ENCODE results near the gene RGS19.

RGS19 gene

DNA sequence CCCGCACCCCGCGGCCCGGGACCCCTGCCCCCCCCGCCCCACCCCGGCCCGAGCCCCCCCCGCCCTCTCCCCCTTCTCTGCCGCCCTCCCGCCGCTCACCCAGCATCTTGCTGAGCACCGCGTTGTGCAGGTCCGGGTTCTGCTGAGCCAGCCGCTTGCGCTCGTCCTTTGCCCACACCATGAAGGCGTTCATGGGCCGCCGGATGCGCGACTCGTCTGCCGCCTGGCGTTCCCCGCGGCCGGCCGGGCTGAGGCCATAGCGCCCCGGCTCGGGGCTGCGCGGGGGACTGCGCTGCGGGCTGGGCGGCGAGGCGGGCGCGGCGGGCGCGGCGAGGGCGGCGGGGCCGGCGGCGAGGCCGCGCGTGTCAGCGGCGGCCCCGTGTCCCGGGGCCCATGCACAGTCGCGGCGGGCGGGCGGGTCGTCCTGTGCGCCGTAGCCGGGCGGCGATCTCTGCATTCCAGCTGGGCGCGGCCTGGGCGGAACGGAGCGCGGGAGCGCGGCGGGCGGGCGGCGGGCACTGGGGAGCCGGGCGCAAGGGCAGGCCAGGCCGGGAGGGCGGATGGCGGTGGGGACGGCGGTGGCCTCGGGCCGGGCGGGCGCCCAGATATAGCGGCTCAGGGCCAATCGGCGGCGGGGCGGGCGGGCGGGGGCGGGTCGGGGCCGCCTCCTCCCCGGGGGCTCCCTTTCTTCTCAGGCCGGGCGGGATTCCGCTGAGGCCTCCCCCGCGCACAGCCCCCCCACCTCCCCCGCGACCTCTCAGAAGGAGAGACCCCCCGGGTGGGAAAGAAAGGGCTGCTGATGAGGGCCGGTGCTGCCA, 30.0 kb downstream of the RGS19 start, which contains the start of gene SOX18:
Gene SOX18 (minus strand): TSS at position 580 of the 818 bp plus-strand sequence. CDS start 123 bp downstream, at position 457.
- peak; percentile 52 for DNase-seq (ENCODE audit: low read depth, low spot score)

DNA sequence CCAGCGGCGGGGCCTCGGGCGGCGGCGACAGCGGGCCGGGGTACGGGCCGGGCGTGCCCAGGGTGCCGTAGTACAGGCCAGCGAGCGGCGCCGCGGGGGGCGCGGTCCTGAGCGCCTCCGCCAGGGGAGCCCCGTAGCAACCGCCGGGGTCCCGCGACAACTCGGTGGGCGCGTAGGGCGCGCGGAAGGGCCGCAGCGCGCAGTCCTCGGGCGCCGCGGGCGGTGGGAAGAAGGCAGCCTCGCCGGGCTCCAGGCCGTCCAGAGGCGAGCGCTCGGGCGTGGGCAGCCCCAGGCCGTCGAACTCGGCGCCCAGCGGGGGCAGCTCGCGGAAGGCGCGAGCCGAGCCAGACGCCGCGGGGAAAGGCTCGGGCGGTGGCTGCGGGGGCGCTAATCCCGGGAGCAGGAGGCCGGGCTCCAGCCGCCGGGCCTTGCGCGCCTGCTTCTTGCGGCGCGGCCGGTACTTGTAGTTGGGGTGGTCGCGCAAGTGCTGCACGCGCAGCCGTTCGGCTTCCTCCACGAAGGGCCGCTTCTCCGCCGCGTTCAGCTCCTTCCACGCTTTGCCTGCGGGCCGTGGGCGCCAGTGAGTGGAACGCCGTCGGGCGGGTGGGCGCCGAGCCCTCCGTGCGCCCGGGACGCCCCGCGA, 30.8 kb downstream of the RGS19 start:
- DNase-seq (ENCODE audit: low read depth, low spot score), result peak; percentile 48

DNA sequence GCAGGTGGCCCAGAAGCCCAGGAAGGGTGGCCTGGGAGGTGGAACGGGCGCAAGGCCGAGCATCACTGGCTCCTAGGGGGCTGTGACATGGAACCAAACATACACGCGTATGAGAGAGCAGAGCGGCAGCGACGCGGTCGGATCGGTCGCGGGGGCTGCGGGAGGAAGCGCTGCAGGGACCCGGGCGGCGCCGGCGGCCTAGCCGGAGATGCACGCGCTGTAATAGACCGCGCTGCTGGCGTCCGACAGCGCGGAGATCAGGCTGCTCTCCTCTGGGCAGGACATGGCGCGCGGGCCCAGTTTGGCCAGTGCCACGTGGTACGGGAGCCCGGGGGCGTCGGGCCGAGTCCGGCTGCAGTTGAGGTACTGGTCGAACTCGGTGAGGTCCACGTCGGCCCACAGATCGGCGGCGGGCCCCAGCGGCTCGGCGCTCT, 31.3 kb downstream of the RGS19 start:
- DNase-seq (ENCODE audit: low read depth, low spot score), result peak; percentile 30

DNA sequence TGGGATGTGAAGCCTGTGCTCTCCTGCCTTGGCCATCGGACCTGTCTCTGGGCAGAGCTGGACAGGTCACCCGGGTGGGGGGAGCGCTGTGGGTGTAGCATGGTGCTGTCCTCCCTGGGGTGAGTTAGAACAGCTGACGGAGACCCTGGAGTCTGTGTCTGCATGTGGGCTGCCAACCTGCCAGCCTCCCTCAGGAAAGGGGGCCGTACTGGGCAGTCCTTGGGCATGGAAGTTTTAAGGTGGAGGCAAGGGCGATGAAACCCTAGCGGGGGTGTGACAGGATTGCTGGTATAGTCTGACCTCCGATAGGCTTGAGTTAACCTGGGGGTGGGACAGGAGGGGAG, 32.3 kb downstream of the RGS19 start:
- no peak for DNase-seq (ENCODE audit: low read depth, low spot score)

DNA sequence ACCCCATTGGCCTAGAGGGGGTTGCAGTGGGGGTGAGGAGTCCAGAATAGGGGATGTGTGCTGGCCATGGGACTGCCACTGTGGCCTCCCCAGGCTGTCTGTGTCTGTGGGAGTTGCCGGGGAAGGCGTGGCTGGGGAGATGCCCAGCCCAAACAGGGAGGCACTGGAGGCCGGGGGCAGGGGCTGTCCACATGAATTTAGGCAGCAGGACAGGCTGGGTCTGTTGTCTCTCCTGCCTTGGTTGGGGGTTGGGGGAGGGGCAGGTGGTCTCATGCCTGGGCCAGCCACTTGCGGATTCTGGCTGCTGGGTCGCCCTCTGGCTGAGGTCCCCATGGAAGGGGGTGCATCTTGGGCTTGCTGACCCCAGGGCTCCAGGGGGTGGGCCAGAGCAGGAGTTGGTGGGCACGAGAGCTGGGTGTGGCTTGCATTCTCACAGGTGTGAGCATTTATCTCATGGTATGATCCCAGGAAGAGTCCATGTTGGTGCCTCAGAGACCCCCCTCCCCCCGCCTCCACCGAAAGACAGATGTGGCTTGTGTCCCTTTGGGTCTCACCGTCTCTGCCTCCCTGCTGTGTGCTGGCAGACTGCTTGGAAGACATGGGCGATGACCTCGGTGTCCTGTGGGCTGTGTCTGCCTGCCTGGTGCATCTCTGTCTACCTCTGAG, 33.8 kb downstream of the RGS19 start:
- DNase-seq (ENCODE audit: low read depth, low spot score), result no peak

DNA sequence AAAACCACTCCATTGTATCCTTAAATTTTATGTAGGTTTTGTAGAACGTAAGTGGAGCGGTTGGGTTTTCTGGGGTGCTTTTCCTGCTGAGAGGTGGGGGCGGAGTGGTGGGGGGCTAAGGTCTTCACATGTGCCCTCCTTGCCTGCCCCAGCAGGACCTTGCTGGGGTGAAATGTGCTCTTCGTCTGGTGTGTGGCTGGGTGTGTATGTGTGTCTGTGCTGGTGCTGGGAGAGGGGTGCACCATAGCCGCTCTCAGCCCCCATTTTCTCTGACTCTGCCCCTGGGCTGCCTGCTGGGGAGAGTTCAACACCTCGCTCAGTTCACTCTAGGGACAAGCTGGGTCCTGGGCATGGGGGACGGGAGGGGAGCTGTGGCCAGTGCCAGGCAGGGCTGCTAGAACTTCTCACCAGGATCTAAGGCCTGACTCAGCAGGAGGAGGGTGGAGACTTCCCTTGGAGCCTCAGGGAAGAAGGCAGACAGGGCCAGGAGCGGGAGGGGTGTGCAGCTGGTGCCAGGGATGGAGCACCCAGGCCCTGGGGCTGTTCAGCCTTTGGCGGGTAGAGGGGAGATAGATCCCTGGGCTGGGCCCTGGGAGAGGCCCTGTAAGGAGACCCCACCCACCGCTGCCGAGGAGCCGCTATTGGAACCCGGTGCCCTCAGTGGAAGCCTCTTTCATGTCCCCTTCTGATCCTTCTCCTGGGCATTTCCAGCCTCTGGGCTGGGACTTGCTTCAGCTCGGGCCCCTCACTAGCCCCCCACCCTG, 34.7 kb downstream of the RGS19 start:
- peak; percentile 65 for DNase-seq (ENCODE audit: low read depth, low spot score)

DNA sequence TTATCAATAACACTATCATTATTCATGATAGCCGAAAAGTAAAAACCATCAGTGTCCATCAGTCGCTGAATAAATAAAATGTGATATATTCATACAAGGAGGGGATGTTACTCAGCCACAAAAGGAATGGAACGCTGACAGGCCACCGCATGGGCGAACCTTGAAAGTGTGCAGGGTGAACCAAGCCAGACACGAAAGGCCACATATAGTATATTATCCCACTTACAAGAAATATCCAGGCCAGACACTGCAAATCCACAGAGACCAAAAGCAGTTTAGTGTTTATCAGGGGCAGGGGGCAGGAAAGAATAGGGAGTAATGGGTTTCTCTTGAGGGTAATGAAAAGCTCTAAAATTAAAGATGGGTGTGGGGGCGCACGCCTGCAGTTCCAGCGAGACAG, 35.5 kb downstream of the RGS19 start:
- DNase-seq (ENCODE audit: low read depth, low spot score), result no peak

DNA sequence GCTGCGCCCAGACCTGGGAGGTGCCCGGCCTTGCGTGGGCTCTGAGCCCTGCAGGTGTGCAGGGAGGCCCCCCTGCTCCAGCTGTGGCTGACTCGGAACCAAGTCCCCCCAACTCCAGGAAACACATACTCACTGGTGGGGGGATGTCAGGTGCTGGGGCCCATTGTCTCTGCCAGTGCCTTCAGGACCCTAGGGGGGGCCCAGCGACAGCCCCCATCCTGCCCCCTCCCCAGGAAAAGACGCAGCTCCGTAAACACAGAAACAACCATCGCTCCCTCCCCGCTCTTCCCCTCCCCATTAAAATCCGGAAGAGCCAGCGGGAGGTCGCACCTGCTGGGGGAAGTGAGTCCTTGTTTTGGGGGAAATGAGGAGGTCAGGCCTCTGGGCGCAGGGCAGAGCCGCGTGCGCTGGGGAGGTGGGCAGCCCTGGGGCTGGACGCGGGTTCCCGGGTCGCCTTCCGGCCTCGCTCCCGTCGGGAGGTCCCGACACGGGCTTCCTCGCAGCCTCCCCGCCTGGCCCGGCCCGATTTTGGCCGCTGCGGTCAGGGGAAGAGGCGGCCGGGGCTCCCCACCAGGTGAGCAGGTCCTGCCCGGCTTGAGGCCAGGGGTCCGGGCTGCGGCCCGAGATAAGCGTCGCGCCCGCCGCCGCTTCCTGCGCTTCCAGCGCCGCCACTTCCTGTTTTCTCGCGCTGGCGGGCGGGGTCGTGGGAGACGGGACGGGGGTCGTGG, 37.1 kb downstream of the RGS19 start:
- DNase-seq (ENCODE audit: low read depth, low spot score), result no peak

DNA sequence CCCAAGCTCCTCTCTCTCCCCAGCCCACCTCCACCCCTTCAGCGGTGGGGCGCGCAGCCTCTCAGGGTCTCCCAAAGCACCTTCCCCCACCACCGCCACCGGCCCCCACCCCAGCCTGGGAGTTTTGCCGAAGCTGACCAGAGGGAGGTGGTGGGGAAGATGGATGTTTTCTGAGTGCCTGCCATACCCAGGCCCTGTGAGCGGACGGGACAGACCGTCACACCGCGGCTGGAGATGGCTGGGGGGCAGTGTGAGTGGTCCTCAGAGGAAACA, 37.6 kb downstream of the RGS19 start:
- DNase-seq (ENCODE audit: low read depth, low spot score), result no peak

DNA sequence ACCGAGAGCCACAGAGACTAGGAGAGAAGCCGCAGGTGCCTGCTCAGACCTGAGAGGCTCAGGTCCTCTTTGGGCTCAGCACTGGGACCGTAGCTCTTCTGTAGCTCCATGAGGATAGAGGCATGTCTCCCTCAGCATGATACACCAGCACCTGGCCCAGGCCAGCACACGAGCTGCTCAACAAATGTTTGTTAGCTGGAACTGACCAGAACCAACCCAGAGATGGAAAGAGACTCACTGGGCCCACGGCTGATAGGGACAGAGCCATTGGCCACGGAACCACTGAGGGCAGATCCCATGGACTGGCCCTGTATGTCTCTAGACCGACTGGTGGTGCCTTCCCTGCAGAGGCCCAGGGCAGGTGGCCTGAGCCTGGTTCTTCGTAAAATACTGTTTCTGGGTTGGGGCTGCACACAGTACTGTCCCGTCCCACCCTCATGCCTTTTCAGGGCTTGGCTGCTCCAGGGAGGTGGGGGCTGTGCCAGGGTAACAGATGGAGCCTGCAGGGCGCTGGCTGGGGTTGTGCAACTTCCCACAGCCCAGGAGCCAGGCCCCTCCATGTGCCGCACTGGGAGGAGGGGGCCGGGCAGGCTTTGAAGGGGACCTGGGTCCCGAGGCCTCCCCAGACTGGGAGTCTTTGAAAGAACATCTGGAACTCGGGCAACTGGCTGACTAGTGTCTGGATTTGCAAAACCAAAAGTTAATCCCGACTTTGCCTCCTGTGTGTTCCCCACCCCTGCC, 38.1 kb downstream of the RGS19 start:
- no peak for DNase-seq (ENCODE audit: low read depth, low spot score)

DNA sequence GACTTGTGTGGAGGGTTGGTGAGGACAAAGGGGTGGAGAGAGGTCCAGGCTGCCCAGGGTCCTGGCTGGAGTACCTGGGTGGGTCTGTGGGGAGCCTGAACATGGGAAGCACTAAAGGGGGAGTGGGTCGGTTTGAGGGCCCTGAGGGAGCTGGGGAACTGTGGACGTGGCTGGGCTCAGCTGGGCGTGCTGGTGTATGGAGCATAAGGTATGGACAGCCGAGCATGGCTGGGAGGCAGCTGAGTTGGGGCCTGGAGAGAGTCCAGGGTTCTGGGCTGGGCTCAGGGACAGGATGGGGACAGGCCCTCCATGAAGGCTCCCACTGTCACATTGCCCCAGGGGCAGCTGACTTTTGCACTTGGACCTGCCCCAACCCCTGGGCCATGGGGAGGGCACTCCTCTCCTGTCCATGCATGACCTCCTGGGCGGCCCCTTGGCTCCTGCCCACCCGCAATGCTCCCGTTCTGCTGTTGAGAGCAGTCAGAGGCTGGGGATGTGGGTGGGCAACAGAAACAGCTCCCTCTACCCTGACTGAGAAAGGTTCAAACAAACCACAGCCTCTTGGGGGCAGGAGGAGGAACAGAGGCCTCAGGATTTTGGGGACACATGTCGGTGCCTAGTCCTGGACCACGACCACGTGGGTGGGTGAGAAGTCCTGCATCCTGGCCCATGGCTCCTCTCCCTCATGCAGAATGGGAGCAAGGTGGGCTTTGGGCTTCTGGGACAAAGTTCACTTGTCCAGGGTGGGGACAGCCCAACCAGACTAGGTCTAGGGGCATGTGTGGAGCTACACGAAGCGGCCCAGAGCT, 38.9 kb downstream of the RGS19 start:
- no peak for DNase-seq (ENCODE audit: low read depth, low spot score)

DNA sequence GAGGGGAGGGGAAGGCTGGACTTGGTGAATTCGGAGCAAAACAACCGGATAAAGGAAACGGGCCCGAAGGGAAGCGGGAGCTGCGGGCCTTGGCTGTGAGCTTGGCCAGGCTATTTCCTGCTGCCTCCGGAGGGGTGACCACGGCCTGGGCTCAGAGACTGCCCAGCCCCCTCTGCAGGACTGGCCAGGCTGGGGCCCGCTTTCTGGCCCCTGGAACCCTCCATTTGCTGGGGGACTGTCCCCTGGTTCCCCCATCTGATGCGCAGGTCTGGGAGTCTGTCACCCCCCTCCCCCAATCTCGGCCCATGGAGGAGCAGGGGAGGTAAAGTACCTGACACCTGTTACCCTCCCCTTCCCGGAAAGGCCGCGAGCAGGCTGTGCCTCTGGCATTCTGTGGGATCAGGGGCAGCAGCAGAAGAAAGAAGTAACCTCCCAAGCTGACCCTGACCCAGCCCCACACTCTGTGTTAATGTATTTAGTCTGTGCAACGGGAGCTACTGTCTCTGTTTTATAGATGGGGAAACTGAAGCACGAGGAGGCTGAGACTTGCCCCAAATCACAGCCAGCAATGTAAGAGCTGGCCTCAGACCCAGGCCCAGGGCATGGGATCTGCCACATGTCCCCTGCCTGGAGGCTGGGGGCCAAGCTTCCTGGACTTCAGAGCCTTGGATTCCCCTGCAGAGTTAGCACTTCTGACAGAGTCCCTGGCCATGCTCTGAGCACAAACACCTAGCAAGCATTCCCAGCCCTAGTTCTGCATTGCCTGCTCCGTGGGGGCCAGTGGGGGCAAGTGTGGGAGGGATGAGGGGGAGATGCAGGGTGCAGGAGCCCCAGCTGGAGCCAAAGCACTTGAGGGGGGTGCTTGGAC, 39.8 kb downstream of the RGS19 start:
- no peak for DNase-seq (ENCODE audit: low read depth, low spot score)

DNA sequence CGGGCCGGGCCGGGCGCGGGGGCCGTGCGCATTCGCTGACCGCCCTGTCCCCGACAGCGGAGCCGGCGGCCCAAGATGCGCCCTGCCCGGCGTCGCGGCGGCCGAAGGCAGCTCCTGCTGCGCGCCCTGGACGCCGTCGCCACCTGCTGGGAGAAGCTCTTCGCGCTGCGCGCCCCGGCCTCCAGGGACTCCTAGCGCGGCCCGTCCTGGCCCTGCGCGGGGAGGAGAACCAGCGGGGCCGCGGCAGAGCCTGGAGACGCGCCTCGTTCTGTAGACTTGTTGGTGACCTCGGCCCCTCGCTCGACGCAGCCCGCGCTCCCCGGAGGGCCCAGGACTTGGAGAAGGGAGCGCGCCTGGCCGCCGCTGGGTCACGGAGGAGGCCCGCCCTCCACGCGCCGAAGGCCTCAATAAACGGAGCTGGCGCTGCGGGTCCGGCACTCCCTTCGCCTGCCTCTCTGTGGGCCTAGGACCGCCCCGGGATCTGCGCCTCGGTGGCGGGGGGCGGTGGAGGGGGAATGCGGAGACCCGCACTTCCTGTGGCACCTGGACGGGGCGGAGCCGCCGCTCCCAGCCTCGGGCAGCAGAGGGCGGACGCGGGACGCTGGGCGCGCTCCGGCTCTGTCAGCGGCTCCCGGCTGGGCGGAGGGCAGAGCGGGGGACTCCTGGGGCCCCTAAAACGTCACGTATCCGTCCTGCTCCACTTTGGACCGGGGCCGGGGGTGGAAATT, 40.6 kb downstream of the RGS19 start:
- DNase-seq (ENCODE audit: low read depth, low spot score), result peak; percentile 85

DNA sequence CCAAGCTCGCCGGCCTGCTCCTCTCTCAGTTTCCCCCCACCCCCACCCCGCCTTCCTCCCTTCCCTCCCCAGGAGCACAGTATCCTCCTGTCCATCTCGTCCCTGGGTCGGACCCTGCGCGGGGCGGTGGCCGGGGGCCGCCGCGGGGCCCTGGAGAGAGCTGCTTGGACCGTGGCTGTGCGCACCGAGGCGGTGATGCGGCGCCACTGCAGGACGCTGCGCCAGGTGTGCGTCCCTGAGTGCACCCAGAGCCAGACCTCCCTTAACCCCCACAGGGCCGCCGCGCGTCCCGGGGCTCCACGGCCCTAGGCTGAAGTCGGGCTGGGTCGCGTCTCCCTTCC, 41.1 kb downstream of the RGS19 start:
- DNase-seq (ENCODE audit: low read depth, low spot score), result no peak

DNA sequence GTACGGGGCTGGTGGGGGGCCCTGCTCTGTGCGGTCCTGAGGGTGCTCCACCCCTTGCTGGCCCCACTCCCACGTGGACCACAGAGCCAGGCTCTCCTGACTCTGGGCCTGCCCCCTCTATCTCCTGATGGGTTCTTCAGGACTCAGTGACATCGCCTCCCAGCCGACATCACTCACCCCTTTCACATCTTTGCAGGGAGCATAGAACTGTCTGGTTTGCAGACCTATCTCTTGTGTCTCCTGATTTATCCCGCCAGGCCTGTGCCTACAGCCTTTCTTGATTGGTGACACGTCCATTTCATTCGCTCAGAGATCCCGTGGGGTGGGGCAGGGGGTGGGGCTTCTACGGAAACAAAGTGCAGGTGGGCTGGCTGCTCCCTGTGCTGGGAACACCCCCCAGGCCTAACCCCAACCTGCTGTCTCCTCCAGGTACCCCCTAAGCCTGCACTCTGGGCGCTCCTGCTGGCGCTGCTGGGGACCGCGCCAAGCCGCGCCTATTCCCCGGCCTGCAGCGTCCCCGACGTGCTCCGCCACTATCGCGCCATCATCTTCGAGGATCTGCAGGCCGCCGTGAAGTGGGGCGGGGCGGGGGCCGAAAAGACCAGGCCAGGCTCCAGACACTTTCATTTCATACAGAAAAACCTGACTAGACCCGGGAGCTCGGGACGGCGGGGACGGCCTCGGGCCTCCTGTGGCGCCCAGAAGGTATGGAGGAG, 41.7 kb downstream of the RGS19 start:
- DNase-seq (ENCODE audit: low read depth, low spot score), result no peak

DNA sequence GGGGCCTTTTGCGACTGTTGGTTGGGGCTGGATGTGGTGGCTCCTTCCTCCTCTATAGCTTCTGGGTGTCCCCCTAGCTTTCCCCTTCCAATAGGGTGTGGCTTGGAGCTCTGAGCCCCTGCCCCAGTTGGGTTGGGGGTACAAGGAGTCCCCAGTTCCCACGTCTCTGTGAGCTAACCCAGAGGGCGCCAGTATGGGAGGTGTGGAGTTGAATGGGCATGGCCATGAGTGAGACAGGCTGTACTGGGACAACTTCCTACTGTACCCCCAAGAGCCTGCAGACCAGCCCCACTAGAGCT, 42.2 kb downstream of the RGS19 start:
- no peak for DNase-seq (ENCODE audit: low read depth, low spot score)

DNA sequence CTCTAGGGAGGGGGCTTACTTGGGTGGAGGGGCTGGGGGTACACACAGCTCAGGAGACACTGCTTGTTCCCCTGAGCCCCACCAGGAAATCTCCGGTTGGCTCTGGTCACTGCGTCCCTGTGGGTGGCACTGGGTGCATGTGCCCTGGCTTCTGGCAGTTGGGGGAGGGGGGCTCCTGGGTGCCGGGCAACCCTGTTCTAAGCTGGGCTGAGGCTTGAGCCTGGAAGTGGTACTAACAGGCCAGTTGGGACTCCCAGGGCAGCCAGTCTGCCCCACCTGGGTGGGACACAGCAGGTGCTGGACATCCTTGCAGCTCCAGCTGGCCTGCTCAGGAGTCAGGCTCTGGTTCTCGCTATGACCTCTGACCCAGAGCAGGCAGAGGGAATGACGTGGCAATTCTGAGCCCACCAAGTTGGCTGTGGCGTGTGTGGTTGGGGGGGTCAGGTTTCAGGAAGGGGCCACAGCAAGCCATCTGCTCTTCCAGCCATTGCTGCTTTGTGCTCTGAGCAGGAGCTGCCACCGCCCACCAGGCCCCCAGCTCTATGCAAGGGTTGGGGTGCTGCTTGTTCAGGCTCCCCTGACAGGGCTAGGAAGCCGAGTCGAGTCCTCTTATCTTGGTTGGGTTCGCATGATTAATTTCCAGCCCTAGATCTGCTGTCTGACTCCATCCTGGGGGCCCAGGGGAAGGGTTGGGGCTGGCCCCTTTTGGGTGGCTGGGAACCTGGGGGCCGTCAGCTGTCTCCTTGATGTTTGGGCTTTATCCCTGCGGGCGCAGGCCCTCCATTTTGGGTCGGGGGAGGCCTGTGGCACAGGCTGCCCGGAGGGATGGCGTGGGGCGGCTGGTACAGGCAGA, 42.7 kb downstream of the RGS19 start:
- no peak for DNase-seq (ENCODE audit: low read depth, low spot score)
